ENCODE data around the gene JUP. TPM values are rescaled to one million over a fixed set of nuclear protein-coding genes. Genes with fewer than 3 reads are reported as not detected.
A peak's percentile ranks its signal among the peaks of the same experiment; 100 is the strongest.

Gene JUP
- total and polyA plus RNA-seq, 7 donors, result 22.2 to 494 (median 40.3) TPM

DNA sequence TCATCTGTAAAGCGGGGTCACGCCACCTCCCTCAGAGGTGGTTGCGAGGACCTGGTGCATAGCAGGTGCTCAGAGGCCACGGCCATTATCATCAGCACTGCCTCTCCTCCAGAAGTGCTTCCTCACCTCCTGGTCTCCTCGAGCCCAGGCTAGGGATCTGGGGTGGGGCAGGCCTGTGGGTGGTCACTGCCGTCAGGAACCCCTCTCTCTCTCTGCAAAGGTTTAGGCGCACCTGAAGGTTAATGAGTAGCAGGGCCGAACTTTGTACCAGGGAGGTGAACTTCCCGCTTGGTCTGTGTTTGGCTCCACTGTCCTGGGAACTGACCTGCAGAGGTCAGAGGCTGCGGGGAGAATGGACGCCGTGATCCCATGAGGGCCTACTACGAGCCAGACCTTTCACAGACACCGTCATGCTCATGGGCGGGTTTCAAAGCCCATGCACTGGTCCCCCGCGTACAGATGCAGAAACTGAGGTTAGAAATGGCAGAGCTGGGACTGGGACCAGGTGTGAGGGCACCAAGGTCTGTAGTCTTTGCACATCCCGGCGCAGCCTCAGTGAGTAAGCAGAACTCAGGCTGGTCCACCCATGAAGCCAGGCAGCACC lies 13.8 kb downstream of the JUP start:
- H3K9me3 ChIP-seq, result no peaks in the 10 kb centered on the region
- TF ChIP-seq, protein P1, sequence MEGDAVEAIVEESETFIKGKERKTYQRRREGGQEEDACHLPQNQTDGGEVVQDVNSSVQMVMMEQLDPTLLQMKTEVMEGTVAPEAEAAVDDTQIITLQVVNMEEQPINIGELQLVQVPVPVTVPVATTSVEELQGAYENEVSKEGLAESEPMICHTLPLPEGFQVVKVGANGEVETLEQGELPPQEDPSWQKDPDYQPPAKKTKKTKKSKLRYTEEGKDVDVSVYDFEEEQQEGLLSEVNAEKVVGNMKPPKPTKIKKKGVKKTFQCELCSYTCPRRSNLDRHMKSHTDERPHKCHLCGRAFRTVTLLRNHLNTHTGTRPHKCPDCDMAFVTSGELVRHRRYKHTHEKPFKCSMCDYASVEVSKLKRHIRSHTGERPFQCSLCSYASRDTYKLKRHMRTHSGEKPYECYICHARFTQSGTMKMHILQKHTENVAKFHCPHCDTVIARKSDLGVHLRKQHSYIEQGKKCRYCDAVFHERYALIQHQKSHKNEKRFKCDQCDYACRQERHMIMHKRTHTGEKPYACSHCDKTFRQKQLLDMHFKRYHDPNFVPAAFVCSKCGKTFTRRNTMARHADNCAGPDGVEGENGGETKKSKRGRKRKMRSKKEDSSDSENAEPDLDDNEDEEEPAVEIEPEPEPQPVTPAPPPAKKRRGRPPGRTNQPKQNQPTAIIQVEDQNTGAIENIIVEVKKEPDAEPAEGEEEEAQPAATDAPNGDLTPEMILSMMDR (IDR thresholded peaks at IDR 0.05), result no peak
- TF ChIP-seq POLR2A (IDR thresholded peaks at IDR 0.05), result no peak
- TF ChIP-seq EP300 (IDR thresholded peaks at IDR 0.05), result no peak
- TF ChIP-seq POLR2AphosphoS5 (IDR thresholded peaks at IDR 0.05), result no peak
- H3K4me1 ChIP-seq, result peaks cover 0 to 51% (median 42%) of the 10 kb centered on the region in 4 donors
- H3K27me3 ChIP-seq, result no peaks in the 10 kb centered on the region
- no peak overlapping the region for H3K4me3 ChIP-seq
- peaks cover 0 to 28% (median under 1%) of the 10 kb centered on the region in 4 donors for H3K36me3 ChIP-seq
- no peak for DNase-seq
- H3K27ac ChIP-seq, result peak overlapping the region in 2 of 4 donors; percentile 57 to 65
- intact Hi-C loops (cut with DNase I), result no loop called here
- 20 to 73% methylated on average over 19 of the region's 19 CpGs for WGBS, 2 donors

GRCh38 chr17:41772218-41772585 lies 14.3 kb downstream of the JUP start:
- TF ChIP-seq POLR2A (IDR thresholded peaks at IDR 0.05), result peak in 1 of 2 donors; percentile 26
- TF ChIP-seq EP300 (IDR thresholded peaks at IDR 0.05), result no peak
- Histone ChIP-seq H3K4me1 (peaks cover 0 to 46% (median 37%) of the 10 kb centered on the region in 4 donors), H3K27ac (peak overlapping the region in 1 of 4 donors; percentile 65), H3K27me3 (no peaks in the 10 kb centered on the region), H3K9me3 (no peaks in the 10 kb centered on the region), H3K4me3 (no peak overlapping the region), H3K36me3 (peaks cover 0 to 32% (median 3%) of the 10 kb centered on the region in 4 donors)
- no peak for DNase-seq
- WGBS, 2 donors, result 15 to 73% methylated on average over 4 of the region's 4 CpGs
- intact Hi-C loops (cut with DNase I), result no loop called here

GRCh38 chr17:41771389-41772206 lies 14.9 kb downstream of the JUP start:
- DNase-seq, result no peak
- intact Hi-C loops (cut with DNase I), result no loop called here
- TF ChIP-seq, protein P1 (IDR thresholded peaks at IDR 0.05), result no peak
- peaks cover 0 to 40% (median 32%) of the 10 kb centered on the region in 4 donors for H3K4me1 ChIP-seq
- no peaks in the 10 kb centered on the region for H3K9me3 ChIP-seq
- peak overlapping the region in 1 of 4 donors; percentile 65 for H3K27ac ChIP-seq
- no peaks in the 10 kb centered on the region for H3K27me3 ChIP-seq
- H3K4me3 ChIP-seq, result no peak overlapping the region
- WGBS, 2 donors, result 59 to 75% methylated on average over 17 of the region's 17 CpGs
- peaks cover 0 to 36% (median 3%) of the 10 kb centered on the region in 4 donors for H3K36me3 ChIP-seq

- no peak for TF ChIP-seq POLR2AphosphoS5 (IDR thresholded peaks at IDR 0.05)
- no peak for TF ChIP-seq POLR2A (IDR thresholded peaks at IDR 0.05)
- TF ChIP-seq, protein P1 (IDR thresholded peaks at IDR 0.05), result no peak
- no peak for TF ChIP-seq EP300 (IDR thresholded peaks at IDR 0.05)
- peaks cover 0 to 48% (median 3%) of the 10 kb centered on the region in 4 donors for H3K36me3 ChIP-seq
- H3K27ac ChIP-seq, result no peak overlapping the region
- 55 to 79% methylated on average over 3 of the region's 3 CpGs for WGBS, 2 donors
- intact Hi-C loops (cut with DNase I), result no loop called here
- H3K27me3 ChIP-seq, result no peaks in the 10 kb centered on the region
- peaks cover 0 to 24% (median 18%) of the 10 kb centered on the region in 4 donors for H3K4me1 ChIP-seq
- no peak overlapping the region for H3K4me3 ChIP-seq
- DNase-seq, result no peak
- H3K9me3 ChIP-seq, result no peaks in the 10 kb centered on the region
Observed at GRCh38 chr17:41769985-41770384, 16.5 kb downstream of the JUP start.

DNA sequence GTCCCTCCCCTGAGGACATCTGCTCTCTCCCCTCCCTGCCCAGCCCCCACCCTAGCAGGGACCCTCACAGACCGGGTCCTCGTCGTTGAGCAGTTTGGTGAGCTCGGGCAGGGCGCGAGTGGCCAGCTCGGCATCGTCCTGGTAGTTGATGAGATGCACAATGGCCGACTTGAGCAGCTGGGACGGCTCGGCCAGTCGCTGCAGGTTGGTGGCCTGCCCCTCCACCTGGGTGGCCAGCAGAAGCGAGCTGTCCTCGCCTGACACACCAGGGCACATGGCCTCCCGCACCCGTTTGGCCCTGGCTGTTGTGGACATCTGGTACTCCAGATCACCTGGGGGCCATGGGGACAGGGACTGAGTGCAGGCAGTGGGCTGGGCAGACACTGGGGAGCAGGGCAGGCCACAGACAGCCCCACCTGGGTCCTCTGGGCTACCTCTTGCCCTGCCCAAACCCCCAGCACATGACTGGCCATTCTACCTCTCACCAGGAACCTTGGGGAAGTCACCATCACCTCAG lies 17.1 kb downstream of the JUP start:
- H3K9me3 ChIP-seq, result no peaks in the 10 kb centered on the region
- H3K4me3 ChIP-seq, result no peak overlapping the region
- TF ChIP-seq, protein P1 (IDR thresholded peaks at IDR 0.05), result no peak
- TF ChIP-seq POLR2AphosphoS5 (IDR thresholded peaks at IDR 0.05) (no peak), EP300 (IDR thresholded peaks at IDR 0.05) (no peak), POLR2A (IDR thresholded peaks at IDR 0.05) (no peak)
- no peak overlapping the region for H3K27ac ChIP-seq
- peaks cover 0 to 53% (median 6%) of the 10 kb centered on the region in 4 donors for H3K36me3 ChIP-seq
- WGBS, 2 donors, result 85 to 93% methylated on average over 16 of the region's 16 CpGs
- no peaks in the 10 kb centered on the region for H3K27me3 ChIP-seq
- peaks cover 0 to 20% (median 18%) of the 10 kb centered on the region in 4 donors for H3K4me1 ChIP-seq
- intact Hi-C loops (cut with DNase I), result no loop called here
- no peak for DNase-seq
